ENCODE data around the gene PLB1.

GRCh38 chr2:28568036-28568435 lies 72.2 kb downstream of the PLB1 start:
- TF ChIP-seq POLR2AphosphoS5 (IDR thresholded peaks at IDR 0.05; ENCODE audit: low read depth) (no peak), GABPA (IDR thresholded peaks at IDR 0.05; ENCODE audit: low read depth) (no peak)
- TF ChIP-seq, protein P1, sequence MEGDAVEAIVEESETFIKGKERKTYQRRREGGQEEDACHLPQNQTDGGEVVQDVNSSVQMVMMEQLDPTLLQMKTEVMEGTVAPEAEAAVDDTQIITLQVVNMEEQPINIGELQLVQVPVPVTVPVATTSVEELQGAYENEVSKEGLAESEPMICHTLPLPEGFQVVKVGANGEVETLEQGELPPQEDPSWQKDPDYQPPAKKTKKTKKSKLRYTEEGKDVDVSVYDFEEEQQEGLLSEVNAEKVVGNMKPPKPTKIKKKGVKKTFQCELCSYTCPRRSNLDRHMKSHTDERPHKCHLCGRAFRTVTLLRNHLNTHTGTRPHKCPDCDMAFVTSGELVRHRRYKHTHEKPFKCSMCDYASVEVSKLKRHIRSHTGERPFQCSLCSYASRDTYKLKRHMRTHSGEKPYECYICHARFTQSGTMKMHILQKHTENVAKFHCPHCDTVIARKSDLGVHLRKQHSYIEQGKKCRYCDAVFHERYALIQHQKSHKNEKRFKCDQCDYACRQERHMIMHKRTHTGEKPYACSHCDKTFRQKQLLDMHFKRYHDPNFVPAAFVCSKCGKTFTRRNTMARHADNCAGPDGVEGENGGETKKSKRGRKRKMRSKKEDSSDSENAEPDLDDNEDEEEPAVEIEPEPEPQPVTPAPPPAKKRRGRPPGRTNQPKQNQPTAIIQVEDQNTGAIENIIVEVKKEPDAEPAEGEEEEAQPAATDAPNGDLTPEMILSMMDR (IDR thresholded peaks at IDR 0.05; ENCODE audit: insufficient read depth, low read length) = no peak
